DND-41 (cell line): Measurements from ENCODE around the gene ABCC8.

Source experiments
- CTCF ChIP-seq: IDR thresholded peaks from 2 replicates; pipeline ENCODE4 v1.5.1; 2012; ENCODE audit warnings: borderline replicate concordance, low read length, moderate library complexity, mild to moderate bottlenecking; ENCODE audit not compliant: poor library complexity, severe bottlenecking; ENCODE audit errors: extremely low read depth
- EZH2 ChIP-seq: IDR thresholded peaks from 3 replicates; pipeline ENCODE4 v1.6.1; 2012; ENCODE audit warnings: borderline replicate concordance, low read depth, mild to moderate bottlenecking, moderate library complexity, low read length, inconsistent platforms; ENCODE audit not compliant: severe bottlenecking

- TF ChIP-seq CTCF, result no peak
- no peak for TF ChIP-seq EZH2
These were observed 83.8 kb downstream of the ABCC8 start for GRCh38 chr11:17392872-17393271.
